Pancreas (tissue), 10 donors: ENCODE measurements around the gene CD79A. TPM values are rescaled to one million over a fixed set of nuclear protein-coding genes. Genes with fewer than 3 reads are reported as not detected.

Experiments used
- ATAC-seq, 4 donors: fragments of 200-7000 bp; cut with Tn5 transposase; one replicate each; pipeline versions ENCODE4 v1.8.0 to v1.9.1; 2020; ENCODE audit warnings: mild to moderate bottlenecking in 4 of 4, moderate library complexity in 4 of 4
- DNase-seq, 6 donors: peaks; one replicate each; pipeline ENCODE4 v3.0.0-alpha.2; 2020
- FAIRE-seq: peaks from 2 replicates; lab custom pipeline; 2012; peaks lifted over from hg19 to GRCh38; lab: Jason Lieb, UNC
- H3K27ac ChIP-seq, 4 donors: fragments of 200-600 bp; sonication (generic); 1 replicate in 3 of 4; 2 replicates in 1 of 4; pipeline versions ENCODE4 v1.5.0 to v1.8.0; 2020
- H3K27me3 ChIP-seq, 4 donors: fragments of 200-600 bp; one replicate each; pipeline ENCODE4 v1.8.0; 2021
- H3K36me3 ChIP-seq, 3 donors: fragments of 200-600 bp; sonication (generic) in 1 of 3; one replicate each; pipeline versions ENCODE4 v1.5.0 to v1.8.0; 2020 to 2021
- H3K4me1 ChIP-seq, 3 donors: fragments of 200-600 bp; one replicate each; pipeline ENCODE4 v1.8.0; 2021
- H3K4me3 ChIP-seq, 4 donors: fragments of 200-600 bp; sonication (generic) in 2 of 4; one replicate each; pipeline versions ENCODE4 v1.5.0 to v1.8.0; 2020 to 2021
- H3K9me3 ChIP-seq, 4 donors: fragments of 200-600 bp; one replicate each; pipeline ENCODE4 v1.8.0; 2021
- WGBS, 2 donors: extraction: QIAGEN DNeasy Blood & Tissue Kit; methylation state at CpG; one replicate each; pipeline ENCODE4 v1.1.7; 2013; 5-methylcytosine and 5-hydroxymethylcytosine counted together
- intact Hi-C, 3 donors: fragments of 100-400 bp; cut with DNase I; formaldehyde crosslinking; loops; one replicate each; pipeline versions ENCODE4 v1.11.1 to v1.14.2; 2022
- polyA plus RNA-seq, 2 donors: library from polyadenylated mRNA; stranded (reverse); fragments of 200-250 nt; gene quantifications; one replicate each; pipeline ENCODE4 v1.2.3, GENCODE V29; 2013
- total RNA-seq, 6 donors: library from RNA; stranded (reverse); fragmentation: NEBNext Ultra II Directional in 4 of 6; extraction: Animal tissue kit (Norgen Biotek cat#: 25700) in 4 of 6; gene quantifications; one replicate each; pipeline versions ENCODE4 v1.2.1 to v1.2.4, GENCODE V29; 2021 to 2023
- TF ChIP-seq, protein P1 (sequence below), 4 donors: fragments of 200-600 bp; sonication (generic) in 3 of 4; IDR thresholded peaks; one replicate each; pipeline versions ENCODE4 v1.5.0 to v1.8.0; 2021; ENCODE audit warnings: antibody characterized with exemption in 4 of 4
- donor health status: healthy with polysubstance abuse.
- donor health status: DM: no; HTN: no; CAD: no; lungs with moderate emphysema.
- donor health status: DM: no; HTN: no; CAD: no.
- donor health status: control.
- donor health status: control.
- donor health status: Bipolar disorder and iron deficiency.
- donor health status: DM: yes; HTN: yes; CAD: no.
- donor health status: DM: no; HTN: no; CAD: no.
- donor health status: DM: no; HTN: no; CAD: no.
- donor health status: DM: yes; HTN: yes; CAD: no.

Gene CD79A
- total and polyA plus RNA-seq, 8 donors, result 0.11 to 1.00 (median 0.28) TPM; not detected in 1

DNA sequence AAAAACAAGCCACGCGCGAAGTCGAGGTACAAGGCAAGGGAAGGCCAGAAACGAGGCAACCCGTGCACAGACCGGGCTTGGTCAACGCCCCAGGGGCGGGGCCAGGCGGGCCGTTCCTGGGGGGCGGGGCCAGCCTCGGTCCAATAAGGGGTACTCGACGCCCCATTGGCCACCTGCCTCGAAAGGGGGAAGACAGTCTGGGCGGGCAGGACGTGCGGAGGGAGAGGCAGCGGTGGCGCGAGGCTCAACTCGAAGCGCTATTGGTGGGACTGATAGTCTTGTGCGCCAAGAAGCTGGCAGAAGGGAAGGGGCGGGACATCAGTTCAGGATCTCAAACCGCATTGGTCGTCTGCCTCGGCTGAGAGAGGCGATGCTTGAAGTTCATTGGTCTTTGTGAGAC lies 32.5 kb upstream of the CD79A start, which contains the start of gene LYPD4:
TSS of gene LYPD4 (minus strand) at position 83 of the 400 bp plus-strand sequence. CDS start 5,398 bp downstream, outside the sequence.
- H3K9me3 ChIP-seq, result no peaks in the 10 kb centered on the region
- ATAC-seq, result no peak
- no peaks in the 10 kb centered on the region for H3K36me3 ChIP-seq
- no peaks in the 10 kb centered on the region for H3K27me3 ChIP-seq
- DNase-seq, result no peak
- no peaks in the 10 kb centered on the region for H3K4me1 ChIP-seq
- no peak within 1 kb of the TSS for H3K4me3 ChIP-seq
- no peak within 1 kb of the TSS for H3K27ac ChIP-seq
- TF ChIP-seq, protein P1, sequence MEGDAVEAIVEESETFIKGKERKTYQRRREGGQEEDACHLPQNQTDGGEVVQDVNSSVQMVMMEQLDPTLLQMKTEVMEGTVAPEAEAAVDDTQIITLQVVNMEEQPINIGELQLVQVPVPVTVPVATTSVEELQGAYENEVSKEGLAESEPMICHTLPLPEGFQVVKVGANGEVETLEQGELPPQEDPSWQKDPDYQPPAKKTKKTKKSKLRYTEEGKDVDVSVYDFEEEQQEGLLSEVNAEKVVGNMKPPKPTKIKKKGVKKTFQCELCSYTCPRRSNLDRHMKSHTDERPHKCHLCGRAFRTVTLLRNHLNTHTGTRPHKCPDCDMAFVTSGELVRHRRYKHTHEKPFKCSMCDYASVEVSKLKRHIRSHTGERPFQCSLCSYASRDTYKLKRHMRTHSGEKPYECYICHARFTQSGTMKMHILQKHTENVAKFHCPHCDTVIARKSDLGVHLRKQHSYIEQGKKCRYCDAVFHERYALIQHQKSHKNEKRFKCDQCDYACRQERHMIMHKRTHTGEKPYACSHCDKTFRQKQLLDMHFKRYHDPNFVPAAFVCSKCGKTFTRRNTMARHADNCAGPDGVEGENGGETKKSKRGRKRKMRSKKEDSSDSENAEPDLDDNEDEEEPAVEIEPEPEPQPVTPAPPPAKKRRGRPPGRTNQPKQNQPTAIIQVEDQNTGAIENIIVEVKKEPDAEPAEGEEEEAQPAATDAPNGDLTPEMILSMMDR (IDR thresholded peaks at IDR 0.05), result no peak
- intact Hi-C loops, result no loop called here
- WGBS, 2 donors, result 72 to 76% methylated on average over 30 of the region's 30 CpGs
- FAIRE-seq, result no peak

DNA sequence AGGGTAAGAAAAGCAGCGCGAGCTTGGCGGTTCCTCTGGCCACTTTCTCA lies 32.3 kb upstream of the CD79A start, which contains the start of gene DMRTC2:
TSS of gene DMRTC2 (plus strand) at position 42 of the 50 bp plus-strand sequence. CDS start 2,387 bp downstream, outside the sequence.
- intact Hi-C loops, result no loop called here
- TF ChIP-seq, protein P1 (IDR thresholded peaks at IDR 0.05), result no peak
- no peak within 1 kb of the TSS for H3K27ac ChIP-seq
- FAIRE-seq (no peak), ATAC-seq (no peak), DNase-seq (no peak)
- no peaks in the 10 kb centered on the region for H3K27me3 ChIP-seq
- no peaks in the 10 kb centered on the region for H3K36me3 ChIP-seq
- H3K4me1 ChIP-seq, result no peaks in the 10 kb centered on the region
- no peaks in the 10 kb centered on the region for H3K9me3 ChIP-seq
- H3K4me3 ChIP-seq, result no peak within 1 kb of the TSS
- WGBS, 2 donors, result 86 to 97% methylated on average over 3 of the region's 3 CpGs

DNA sequence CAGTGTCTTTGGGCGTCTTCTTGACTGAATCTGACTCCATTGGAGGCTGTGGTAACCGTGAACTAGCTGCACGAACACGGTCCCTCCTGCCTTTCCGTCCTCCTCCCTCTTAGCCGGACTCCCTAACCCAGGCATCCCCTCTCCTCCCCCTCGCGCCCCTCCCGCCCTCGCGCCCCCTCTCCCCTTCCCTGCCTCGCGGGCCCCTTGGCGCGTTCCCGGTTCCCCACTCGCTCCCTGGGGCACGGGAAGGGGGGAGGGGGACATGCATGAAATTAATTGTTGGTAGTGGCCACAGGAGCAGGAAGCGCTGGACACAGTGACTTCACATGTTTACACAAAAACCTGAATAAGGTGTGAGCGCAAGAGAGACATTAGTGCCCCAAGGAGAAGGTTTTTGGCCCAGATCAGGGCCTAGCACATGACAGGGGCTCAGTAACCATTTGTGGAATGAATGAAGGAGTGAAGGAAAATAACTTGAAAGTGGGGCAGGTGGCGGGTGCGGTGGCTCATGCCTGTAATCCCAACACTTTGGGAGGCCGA lies 32.0 kb upstream of the CD79A start:
- intact Hi-C loops, result no loop called here
- WGBS, 2 donors, result 80 to 84% methylated on average over 23 of the region's 23 CpGs
- TF ChIP-seq, protein P1 (IDR thresholded peaks at IDR 0.05), result no peak
- FAIRE-seq (no peak), ATAC-seq (no peak), DNase-seq (no peak)
- no peaks in the 10 kb centered on the region for H3K4me1 ChIP-seq
- H3K27ac ChIP-seq, result no peak overlapping the region
- no peaks in the 10 kb centered on the region for H3K9me3 ChIP-seq
- no peak overlapping the region for H3K4me3 ChIP-seq
- H3K27me3 ChIP-seq, result no peaks in the 10 kb centered on the region
- H3K36me3 ChIP-seq, result no peaks in the 10 kb centered on the region

DNA sequence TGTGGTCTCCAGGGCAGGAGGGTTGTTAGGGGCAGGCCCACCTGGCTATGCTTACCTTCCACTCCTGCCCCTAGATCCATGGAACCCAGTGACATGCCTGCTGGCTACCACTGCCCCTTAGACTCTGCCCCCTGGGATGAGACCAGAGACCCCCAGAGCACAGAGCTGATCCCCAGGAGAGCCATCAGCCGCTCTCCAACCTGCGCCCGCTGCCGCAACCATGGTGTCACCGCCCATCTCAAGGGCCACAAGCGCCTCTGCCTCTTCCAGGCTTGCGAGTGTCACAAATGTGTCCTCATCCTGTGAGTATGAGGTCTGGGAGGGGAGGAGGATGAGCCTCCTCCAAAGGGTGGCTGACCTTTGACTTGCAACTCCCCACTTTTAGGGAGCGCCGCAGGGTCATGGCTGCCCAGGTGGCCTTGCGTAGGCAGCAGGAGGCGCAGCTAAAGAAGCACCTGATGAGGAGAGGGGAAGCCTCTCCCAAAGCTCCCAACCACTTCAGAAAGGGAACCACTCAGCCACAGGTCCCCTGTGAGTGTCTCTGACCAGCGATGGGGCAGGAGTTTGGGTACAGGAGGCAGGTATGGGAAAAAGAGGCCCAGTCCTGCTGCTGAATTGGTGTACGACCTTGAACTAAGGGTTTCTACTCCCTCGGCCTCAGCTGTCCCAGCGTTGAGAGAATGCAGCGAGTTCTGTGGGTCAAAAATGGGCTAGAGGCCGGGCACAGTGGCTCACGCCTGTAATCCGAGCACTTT lies 29.6 kb upstream of the CD79A start:
- Histone ChIP-seq H3K9me3 (no peaks in the 10 kb centered on the region), H3K4me3 (no peak overlapping the region), H3K27me3 (no peaks in the 10 kb centered on the region), H3K4me1 (no peaks in the 10 kb centered on the region), H3K36me3 (no peaks in the 10 kb centered on the region), H3K27ac (no peak overlapping the region)
- TF ChIP-seq, protein P1 (IDR thresholded peaks at IDR 0.05), result no peak
- DNase-seq, result no peak
- intact Hi-C loops, result no loop called here
- no peak for FAIRE-seq
- ATAC-seq, result no peak
- WGBS, 2 donors, result 76 to 83% methylated on average over 19 of the region's 19 CpGs

DNA sequence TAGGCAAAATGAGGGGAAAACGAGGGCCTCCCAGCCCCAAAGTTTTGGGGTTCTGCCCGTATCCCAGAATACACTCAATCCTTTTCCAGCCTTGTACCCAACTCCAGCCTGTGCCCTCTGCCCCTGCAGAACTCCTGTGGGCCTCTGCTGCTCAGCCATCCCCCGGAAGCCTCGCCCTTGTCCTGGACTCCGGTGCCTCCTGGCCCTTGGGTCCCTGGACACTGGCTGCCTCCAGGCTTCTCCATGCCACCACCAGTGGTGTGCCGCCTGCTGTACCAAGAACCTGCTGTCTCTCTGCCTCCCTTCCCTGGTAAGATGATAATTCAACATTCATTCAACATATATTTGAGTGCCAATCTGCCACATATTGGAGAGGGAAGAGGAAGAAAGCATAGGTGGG lies 28.4 kb upstream of the CD79A start:
- TF ChIP-seq, protein P1 (IDR thresholded peaks at IDR 0.05), result no peak
- no peak for FAIRE-seq
- no peaks in the 10 kb centered on the region for H3K9me3 ChIP-seq
- no peak overlapping the region for H3K4me3 ChIP-seq
- no peaks in the 10 kb centered on the region for H3K36me3 ChIP-seq
- no peaks in the 10 kb centered on the region for H3K4me1 ChIP-seq
- WGBS, 2 donors, result 73 to 74% methylated on average over 6 of the region's 6 CpGs
- no peak for ATAC-seq
- H3K27ac ChIP-seq, result no peak overlapping the region
- no peak for DNase-seq
- intact Hi-C loops, result no loop called here
- no peaks in the 10 kb centered on the region for H3K27me3 ChIP-seq
